ENCODE measurements around the gene VAMP3.

The VAMP3 gene

GRCh38 chr1:7729761-7730160 lies 41.3 kb upstream of the VAMP3 start:
- H3K27me3 Mint-ChIP-seq (ENCODE audit: low read depth, poor library complexity): peaks cover 7% of the 10 kb centered on the region
- no peaks in the 10 kb centered on the region for H3K36me3 Mint-ChIP-seq (ENCODE audit: low read depth)
- H3K4me1 Mint-ChIP-seq: peaks cover 27% of the 10 kb centered on the region
- TF ChIP-seq CTCF (IDR thresholded peaks at IDR 0.05): no peak
- peaks cover 7% of the 10 kb centered on the region for H3K9me3 Mint-ChIP-seq
- no peak overlapping the region for H3K4me3 Mint-ChIP-seq
- DNase-seq: no peak
- no peak overlapping the region for H3K27ac Mint-ChIP-seq

GRCh38 chr1:7732331-7732730 lies 38.8 kb upstream of the VAMP3 start:
- TF ChIP-seq CTCF (IDR thresholded peaks at IDR 0.05): no peak
- H3K36me3 Mint-ChIP-seq (ENCODE audit: low read depth): peaks cover 6% of the 10 kb centered on the region
- H3K9me3 Mint-ChIP-seq: peaks cover 7% of the 10 kb centered on the region
- peaks cover 3% of the 10 kb centered on the region for H3K27me3 Mint-ChIP-seq (ENCODE audit: low read depth, poor library complexity)
- H3K27ac Mint-ChIP-seq: no peak overlapping the region
- H3K4me3 Mint-ChIP-seq: no peak overlapping the region
- H3K4me1 Mint-ChIP-seq: peaks cover 10% of the 10 kb centered on the region
- no peak for DNase-seq

GRCh38 chr1:7733276-7733675 lies 37.8 kb upstream of the VAMP3 start:
- H3K27me3 Mint-ChIP-seq (ENCODE audit: low read depth, poor library complexity): peaks cover 3% of the 10 kb centered on the region
- H3K4me3 Mint-ChIP-seq: no peak overlapping the region
- no peak overlapping the region for H3K27ac Mint-ChIP-seq
- peaks cover 6% of the 10 kb centered on the region for H3K4me1 Mint-ChIP-seq
- peaks cover 16% of the 10 kb centered on the region for H3K36me3 Mint-ChIP-seq (ENCODE audit: low read depth)
- no peak for TF ChIP-seq CTCF (IDR thresholded peaks at IDR 0.05)
- DNase-seq: no peak
- peaks cover 7% of the 10 kb centered on the region for H3K9me3 Mint-ChIP-seq

GRCh38 chr1:7738044-7738443 lies 33.1 kb upstream of the VAMP3 start:
- Mint-ChIP-seq H3K4me1 (no peaks in the 10 kb centered on the region), H3K27me3 (ENCODE audit: low read depth, poor library complexity) (peaks cover 3% of the 10 kb centered on the region), H3K9me3 (no peaks in the 10 kb centered on the region), H3K36me3 (ENCODE audit: low read depth) (peaks cover 34% of the 10 kb centered on the region), H3K27ac (no peak overlapping the region), H3K4me3 (no peak overlapping the region)
- no peak for TF ChIP-seq CTCF (IDR thresholded peaks at IDR 0.05)
- DNase-seq: no peak

GRCh38 chr1:7743346-7743745 lies 27.8 kb upstream of the VAMP3 start:
- no peak for DNase-seq
- TF ChIP-seq CTCF (IDR thresholded peaks at IDR 0.05): no peak
- H3K4me3 Mint-ChIP-seq: no peak overlapping the region
- no peaks in the 10 kb centered on the region for H3K9me3 Mint-ChIP-seq
- H3K4me1 Mint-ChIP-seq: no peaks in the 10 kb centered on the region
- H3K27me3 Mint-ChIP-seq (ENCODE audit: low read depth, poor library complexity): no peaks in the 10 kb centered on the region
- no peak overlapping the region for H3K27ac Mint-ChIP-seq
- H3K36me3 Mint-ChIP-seq (ENCODE audit: low read depth): peaks cover 22% of the 10 kb centered on the region

GRCh38 chr1:7744882-7745281 lies 26.2 kb upstream of the VAMP3 start:
- no peak for DNase-seq
- no peaks in the 10 kb centered on the region for H3K27me3 Mint-ChIP-seq (ENCODE audit: low read depth, poor library complexity)
- no peaks in the 10 kb centered on the region for H3K4me1 Mint-ChIP-seq
- no peaks in the 10 kb centered on the region for H3K9me3 Mint-ChIP-seq
- H3K4me3 Mint-ChIP-seq: no peak overlapping the region
- H3K36me3 Mint-ChIP-seq (ENCODE audit: low read depth): peaks cover 7% of the 10 kb centered on the region
- no peak for TF ChIP-seq CTCF (IDR thresholded peaks at IDR 0.05)
- no peak overlapping the region for H3K27ac Mint-ChIP-seq

Data from nephron progenitor cell (in vitro differentiated cells).